H1 (cell line): ENCODE data around the gene COL4A2. TPM values are rescaled to one million over a fixed set of nuclear protein-coding genes. Genes with fewer than 3 reads are reported as not detected.
A peak's percentile ranks its signal among the peaks of the same experiment; 100 is the strongest.

Experiments
- CTCF ChIA-PET: fragments of 300-600 bp; sonication (Branson Sonifier 250); formaldehyde crosslinking; loops from one replicate; lab custom pipeline; 2021; ENCODE audit not compliant: partially characterized antibody; lab: Charles Lee
- POLR2A ChIA-PET: fragments of 300-600 bp; sonication (Branson Sonifier 250); formaldehyde crosslinking; loops from one replicate; lab custom pipeline; 2021; ENCODE audit warnings: inconsistent platforms; ENCODE audit not compliant: partially characterized antibody; lab: Charles Lee
- DNase-seq, 2 experiments: peaks; one replicate each; pipeline versions ENCODE4 v3.0.0 to v3.0.0-alpha.2; 2010 to 2022; ENCODE audit warnings: low spot score in 2 of 2, low read depth in 1 of 2, mixed read lengths in 1 of 2
- FAIRE-seq: peaks from 2 replicates; lab custom pipeline; 2011; peaks lifted over from hg19 to GRCh38; lab: Jason Lieb, UNC
- H2AFZ ChIP-seq: 2 replicates; pipeline ENCODE4 v1.8.1; 2012; ENCODE audit warnings: low read length, inconsistent platforms
- H2AK5ac ChIP-seq: 2 replicates; pipeline ENCODE4 v1.6.1; 2013; ENCODE audit warnings: low read depth, low read length
- H2BK120ac ChIP-seq: replicated peaks from 2 replicates; pipeline ENCODE3; 2013; ENCODE audit warnings: low read depth, low read length, inconsistent platforms
- H2BK12ac ChIP-seq: 2 replicates; pipeline ENCODE4 v1.6.1; 2013; ENCODE audit warnings: low read depth, low read length
- H2BK15ac ChIP-seq: 2 replicates; pipeline ENCODE4 v1.6.1; 2013; ENCODE audit warnings: low read length
- H2BK20ac ChIP-seq: 2 replicates; pipeline ENCODE4 v1.6.1; 2013; ENCODE audit warnings: low read length
- H2BK5ac ChIP-seq: 2 replicates; pipeline ENCODE4 v1.6.1; 2013; ENCODE audit warnings: low read depth, low read length
- H3K14ac ChIP-seq: 2 replicates; pipeline ENCODE4 v1.6.1; 2013; ENCODE audit warnings: inconsistent platforms; ENCODE audit not compliant: insufficient read length
- H3K18ac ChIP-seq: 2 replicates; pipeline ENCODE4 v1.6.1; 2013; ENCODE audit warnings: low read length; ENCODE audit errors: extremely low read depth
- H3K23ac ChIP-seq: 2 replicates; pipeline ENCODE4 v1.6.1; 2013; ENCODE audit warnings: inconsistent platforms; ENCODE audit not compliant: insufficient read length
- H3K23me2 ChIP-seq: 2 replicates; pipeline ENCODE4 v1.6.1; 2013; ENCODE audit warnings: low read depth, low read length
- H3K27ac ChIP-seq: 2 replicates; pipeline ENCODE4 v1.6.1; 2011; ENCODE audit warnings: low read depth, low read length, inconsistent platforms
- H3K27me3 ChIP-seq, 4 experiments: replicated peaks in 1 of 4; 1 replicate in 1 of 4; 2 replicates in 3 of 4; pipeline versions ENCODE4 v1.6.1 to v1.8.1; 2011 to 2013; ENCODE audit warnings: low read length in 3 of 4, mild to moderate bottlenecking in 3 of 4, inconsistent platforms in 2 of 4, mixed read lengths in 2 of 4, moderate library complexity in 1 of 4; ENCODE audit not compliant: control insufficient read depth in 3 of 4, insufficient read depth in 3 of 4; ENCODE audit errors: extremely low read depth in 1 of 4
- H3K36me3 ChIP-seq, 4 experiments: 2 replicates each; pipeline versions ENCODE4 v1.6.1 to v1.8.1; 2011 to 2013; ENCODE audit warnings: mild to moderate bottlenecking in 4 of 4, low read length in 3 of 4, moderate library complexity in 2 of 4, control low read depth in 1 of 4, inconsistent platforms in 1 of 4; ENCODE audit not compliant: insufficient read depth in 4 of 4, control insufficient read depth in 2 of 4
- H3K4ac ChIP-seq: replicated peaks from 2 replicates; pipeline ENCODE3; 2013; ENCODE audit warnings: low read length, low read depth, mixed read lengths, inconsistent platforms; ENCODE audit not compliant: insufficient read length
- H3K4me1 ChIP-seq, 4 experiments: replicated peaks in 1 of 4; 1 replicate in 1 of 4; 2 replicates in 3 of 4; pipeline versions ENCODE4 v1.6.1 to v1.8.1; 2011 to 2013; ENCODE audit warnings: low read length in 3 of 4, inconsistent platforms in 2 of 4, mixed read lengths in 1 of 4; ENCODE audit not compliant: insufficient read depth in 4 of 4, control insufficient read depth in 3 of 4
- H3K4me2 ChIP-seq, 2 experiments: 2 replicates each; pipeline versions ENCODE4 v1.6.1 to v1.8.1; 2011 to 2013; ENCODE audit warnings: low read depth in 2 of 2, low read length in 2 of 2, control low read depth in 1 of 2, inconsistent platforms in 1 of 2, mild to moderate bottlenecking in 1 of 2; ENCODE audit not compliant: insufficient read depth in 1 of 2
- H3K4me3 ChIP-seq, 4 experiments: fragments of 200-600, 300-600 bp in 1 of 4; sonication (generic), shearing (Covaris generic), sonication (Bioruptor Twin) in 1 of 4; 2 replicates each; pipeline versions ENCODE4 v1.5.1 to v1.8.1; 2011 to 2016; ENCODE audit warnings: low read length in 4 of 4, low read depth in 3 of 4, control low read depth in 2 of 4, inconsistent platforms in 2 of 4, mild to moderate bottlenecking in 2 of 4, mixed read lengths in 1 of 4, moderate library complexity in 1 of 4; ENCODE audit not compliant: insufficient read depth in 2 of 4; ENCODE audit errors: extremely low read depth in 1 of 4
- H3K56ac ChIP-seq: replicated peaks from 2 replicates; pipeline ENCODE3; 2013; ENCODE audit warnings: low read depth, mild to moderate bottlenecking, mixed read lengths, low read length, inconsistent platforms; ENCODE audit not compliant: insufficient read length
- H3K79me1 ChIP-seq: 2 replicates; pipeline ENCODE4 v1.6.1; 2013; ENCODE audit warnings: low read depth, low read length, control low read depth
- H3K79me2 ChIP-seq, 2 experiments: 2 replicates each; pipeline versions ENCODE4 v1.6.1 to v1.8.1; 2012 to 2013; ENCODE audit warnings: low read length in 2 of 2, mild to moderate bottlenecking in 2 of 2, inconsistent platforms in 1 of 2; ENCODE audit not compliant: insufficient read depth in 2 of 2, control insufficient read depth in 1 of 2
- H3K9ac ChIP-seq, 4 experiments: replicated peaks in 1 of 4; 1 replicate in 1 of 4; 2 replicates in 3 of 4; pipeline versions ENCODE4 v1.6.1 to v1.8.1; 2011 to 2013; ENCODE audit warnings: low read depth in 3 of 4, low read length in 3 of 4, control low read depth in 2 of 4, mild to moderate bottlenecking in 2 of 4, moderate library complexity in 2 of 4, inconsistent platforms in 1 of 4; ENCODE audit errors: extremely low read depth in 1 of 4
- H3K9me3 ChIP-seq, 2 experiments: 2 replicates each; pipeline versions ENCODE4 v1.6.1 to v1.8.1; 2012 to 2013; ENCODE audit warnings: mild to moderate bottlenecking in 2 of 2, moderate library complexity in 2 of 2, control low read depth in 1 of 2, inconsistent platforms in 1 of 2, low read depth in 1 of 2, low read length in 1 of 2, mixed read lengths in 1 of 2; ENCODE audit not compliant: insufficient read depth in 2 of 2
- H4K20me1 ChIP-seq, 2 experiments: replicated peaks in 1 of 2; 2 replicates each; pipeline versions ENCODE3 to v1.8.1; 2011 to 2013; ENCODE audit warnings: inconsistent platforms in 2 of 2, low read length in 2 of 2, mild to moderate bottlenecking in 1 of 2; ENCODE audit not compliant: insufficient read depth in 2 of 2, control insufficient read depth in 1 of 2
- H4K5ac ChIP-seq: 2 replicates; pipeline ENCODE4 v1.6.1; 2013; ENCODE audit warnings: low read length, low read depth, mixed read lengths, inconsistent platforms; ENCODE audit not compliant: insufficient read length
- H4K8ac ChIP-seq: 2 replicates; pipeline ENCODE4 v1.8.0; 2013; ENCODE audit warnings: mild to moderate bottlenecking, moderate library complexity, low read length, inconsistent platforms; ENCODE audit not compliant: insufficient read depth; ENCODE audit errors: extremely low read depth
- H4K91ac ChIP-seq: replicated peaks from 2 replicates; pipeline ENCODE3; 2013; ENCODE audit warnings: low read length, mixed read lengths, inconsistent platforms; ENCODE audit not compliant: insufficient read length
- ASH2L ChIP-seq: fragments of 200-600, 300-600 bp; sonication (generic); IDR thresholded peaks from one replicate; pipeline ENCODE4 v1.7.1; 2017; ENCODE audit warnings: low read length
- CREB1 ChIP-seq: IDR thresholded peaks from 2 replicates; pipeline ENCODE4 v1.6.1; 2012; ENCODE audit warnings: inconsistent platforms
- EP300 ChIP-seq, 2 experiments: IDR thresholded peaks; 1 replicate in 1 of 2; 2 replicates in 1 of 2; pipeline ENCODE4 v1.6.1; 2011 to 2012; ENCODE audit warnings: low read depth in 2 of 2, low read length in 2 of 2, mild to moderate bottlenecking in 2 of 2, borderline replicate concordance in 1 of 2, inconsistent platforms in 1 of 2, moderate library complexity in 1 of 2
- KDM1A ChIP-seq: fragments of 200-600, 300-600 bp; sonication (generic); IDR thresholded peaks from 2 replicates; pipeline ENCODE4 v1.7.1; 2016; ENCODE audit warnings: mild to moderate bottlenecking, low read length, borderline replicate concordance
- POLR2A ChIP-seq, 2 experiments: IDR thresholded peaks; 1 replicate in 1 of 2; 2 replicates in 1 of 2; pipeline ENCODE4 v1.6.1; 2011; ENCODE audit warnings: low read depth in 2 of 2, low read length in 2 of 2, mild to moderate bottlenecking in 2 of 2; ENCODE audit errors: control extremely low read depth in 1 of 2
- RFX5 ChIP-seq: IDR thresholded peaks from 2 replicates; pipeline ENCODE4 v1.6.1; 2011; ENCODE audit warnings: low read depth, low read length, improper control_type of control experiment, borderline replicate concordance
- TAF1 ChIP-seq: IDR thresholded peaks from 2 replicates; pipeline ENCODE4 v1.6.1; 2011; ENCODE audit warnings: mild to moderate bottlenecking, low read depth, low read length
- TEAD4 ChIP-seq: IDR thresholded peaks from 2 replicates; pipeline ENCODE4 v1.6.1; 2012; ENCODE audit warnings: low read depth, low read length, inconsistent platforms, mixed read lengths
- YY1 ChIP-seq: IDR thresholded peaks from 2 replicates; pipeline ENCODE4 v1.6.1; 2011; ENCODE audit warnings: low read depth, mild to moderate bottlenecking, low read length
- WGBS, 2 experiments: shearing (Covaris generic) in 1 of 2; methylation state at CpG; one replicate each; pipeline versions ENCODE4 v1.1.6 to v1.1.7; 2013 to 2015; ENCODE audit warnings: low lambda C conversion rate in 2 of 2, mixed read lengths in 2 of 2, inconsistent platforms in 1 of 2, low coverage in 1 of 2, missing lambda C conversion rate in 1 of 2; ENCODE audit not compliant: insufficient replicate concordance in 2 of 2, insufficient coverage in 1 of 2, insufficient read length in 1 of 2; ENCODE audit errors: extremely low coverage in 1 of 2, missing lambda C conversion rate in 1 of 2; 5-methylcytosine and 5-hydroxymethylcytosine counted together
- polyA plus RNA-seq, 7 experiments: library from polyadenylated mRNA; depleted of rRNA in 3 of 7; stranded (reverse) in 5 of 7; unstranded in 2 of 7; fragments of >200 nt in 5 of 7; fragments of 200-250 nt in 2 of 7; gene quantifications; 1 replicate in 5 of 7; 2 replicates in 1 of 7; 4 replicates in 1 of 7; pipeline versions ENCODE4 v1.2.1 to v1.2.3, GENCODE V29; 2011 to 2013; ENCODE audit warnings: missing spikeins in 2 of 7, mixed read lengths in 2 of 7
- total RNA-seq: library from RNA; stranded (reverse); fragmentation: NEBNext Ultra II Directional; extraction: Animal tissue kit (Norgen Biotek cat#: 25700); gene quantifications from 2 replicates; pipeline ENCODE4 v1.2.1, GENCODE V29; 2021
- TF ChIP-seq, protein P1 (sequence below): IDR thresholded peaks from 2 replicates; pipeline ENCODE4 v1.6.1; 2012; ENCODE audit warnings: low read length, inconsistent platforms

COL4A2 gene
- total and polyA plus RNA-seq, 2 of the 8 experiments (the other 6 are each of a cell fraction or from before 2014, with no cell fraction given): 80.4 to 87.3 TPM

DNA sequence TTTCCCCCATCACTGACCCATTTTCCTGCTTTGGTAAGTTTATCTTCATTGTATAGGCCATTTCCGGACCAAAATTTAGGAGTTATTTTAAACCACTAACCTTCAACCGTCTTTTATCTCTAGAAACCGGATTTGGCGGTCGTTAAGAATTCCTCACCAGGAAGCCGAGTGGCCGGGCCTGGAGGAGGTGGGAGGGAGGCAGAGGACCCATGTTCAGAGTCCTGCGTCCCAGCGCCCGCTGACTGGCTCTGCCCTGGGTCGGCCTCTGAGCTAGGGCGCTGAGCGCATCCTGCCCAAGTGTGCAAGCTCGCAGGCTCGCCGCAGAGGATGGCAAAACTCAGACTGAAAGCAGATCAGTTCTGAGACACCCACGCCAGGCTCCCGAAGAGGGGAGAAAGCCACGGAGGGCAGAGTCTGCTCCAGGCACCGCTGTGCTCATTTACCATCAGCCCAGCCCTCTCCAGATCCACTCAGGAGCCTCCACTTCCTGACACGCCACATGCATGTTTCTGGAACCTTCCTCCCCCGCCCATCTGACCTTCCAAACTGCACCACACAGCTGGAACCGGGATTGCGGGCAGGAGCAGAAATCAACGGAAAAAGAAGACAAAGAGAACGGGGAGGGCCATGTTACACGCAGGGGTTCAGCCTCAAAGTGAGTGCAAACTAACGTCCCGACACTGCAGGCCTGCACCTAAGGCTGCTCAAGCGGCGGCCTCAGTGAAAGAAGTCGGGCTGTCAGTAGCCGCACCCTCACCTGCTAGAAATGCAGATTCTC lies 8.4 kb upstream of the COL4A2 start:
- FAIRE-seq (no peak), DNase-seq (peak in 1 of 2 experiments; percentile 57)
- Histone ChIP-seq H4K91ac (no peak overlapping the region), H3K23ac (no peak overlapping the region), H3K4me3 (peak overlapping the region in 3 of 4 experiments; percentile 7 to 24 (median 8); a peak in 3 of 8 replicates), H2BK15ac (no peak overlapping the region), H2BK20ac (no peak overlapping the region), H3K79me2 (peaks cover 0 to 12% of the 10 kb centered on the region in 2 experiments; a peak in 1 of 4 replicates), H3K79me1 (peaks cover 4% of the 10 kb centered on the region; the same call in 1 of the 2 replicates), H4K5ac (no peak overlapping the region), H3K36me3 (no peaks in the 10 kb centered on the region), H3K4me1 (peaks cover 6 to 13% (median 9%) of the 10 kb centered on the region in 4 experiments; a peak in 6 of 7 replicates), H3K4ac (peak overlapping the region; percentile 19), H4K20me1 (no peaks in the 10 kb centered on the region), H3K4me2 (peak overlapping the region; percentile 38 to 49), H3K14ac (no peak overlapping the region), H2BK12ac (no peak overlapping the region; the same call in 1 of the 2 replicates), H2BK5ac (peak overlapping the region; percentile 67), H3K23me2 (no peaks in the 10 kb centered on the region), H4K8ac (no peak overlapping the region; the same call in 1 of the 2 replicates), H2BK120ac (no peak overlapping the region), H3K9me3 (no peaks in the 10 kb centered on the region), H2AK5ac (no peak overlapping the region), H3K56ac (no peak overlapping the region), H3K27me3 (no peaks in the 10 kb centered on the region), H2AFZ (no peak overlapping the region), H3K18ac (peak overlapping the region; percentile 17; the same call in 1 of the 2 replicates), H3K9ac (no peak overlapping the region), H3K27ac (no peak overlapping the region)
- CTCF ChIA-PET: interaction anchor here (0.6 to 1.6 kb wide), 10 partner anchors 13 to 645 kb away, joined by 3 to 4 read pairs (median 3); no protein-coding TSS in a partner anchor
- POLR2A ChIA-PET: interaction anchor here (1.1 to 4.6 kb wide), 2 partner anchors 8 to 39 kb away, joined by 3 to 34 read pairs; partner anchors contain the start of genes COL4A1 and COL4A2
- WGBS, 2 experiments: 61% methylated on average over 31 of the region's 33 CpGs; no CpG with 5 or more reads in 1 of the 2 experiments
- TF ChIP-seq KDM1A (no peak), RFX5 (no peak), EP300 (IDR thresholded peaks at IDR 0.05; ENCODE audit: borderline replicate concordance in 1 of 2, low read depth in 2 of 2, low read length in 2 of 2) (no peak), YY1 (no peak), TEAD4 (peak; percentile 17; the same call in 1 of the 2 replicates), ASH2L (peak; percentile 35), TAF1 (no peak), POLR2A (IDR thresholded peaks at IDR 0.05; ENCODE audit: control extremely low read depth in 1 of 2, low read depth in 2 of 2, low read length in 2 of 2) (no peak), CREB1 (no peak)
- TF ChIP-seq, protein P1, sequence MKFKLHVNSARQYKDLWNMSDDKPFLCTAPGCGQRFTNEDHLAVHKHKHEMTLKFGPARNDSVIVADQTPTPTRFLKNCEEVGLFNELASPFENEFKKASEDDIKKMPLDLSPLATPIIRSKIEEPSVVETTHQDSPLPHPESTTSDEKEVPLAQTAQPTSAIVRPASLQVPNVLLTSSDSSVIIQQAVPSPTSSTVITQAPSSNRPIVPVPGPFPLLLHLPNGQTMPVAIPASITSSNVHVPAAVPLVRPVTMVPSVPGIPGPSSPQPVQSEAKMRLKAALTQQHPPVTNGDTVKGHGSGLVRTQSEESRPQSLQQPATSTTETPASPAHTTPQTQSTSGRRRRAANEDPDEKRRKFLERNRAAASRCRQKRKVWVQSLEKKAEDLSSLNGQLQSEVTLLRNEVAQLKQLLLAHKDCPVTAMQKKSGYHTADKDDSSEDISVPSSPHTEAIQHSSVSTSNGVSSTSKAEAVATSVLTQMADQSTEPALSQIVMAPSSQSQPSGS: no peak
